Endothelial cell (in vitro differentiated cells): ENCODE data around the gene MGRN1. TPM values are rescaled to one million over a fixed set of nuclear protein-coding genes. Genes with fewer than 3 reads are reported as not detected.

Experiments used
- DNase-seq: peaks from one replicate; pipeline ENCODE4 v3.0.0; 2021; ENCODE audit warnings: low spot score
- H3K27ac Mint-ChIP-seq: one replicate; pipeline ENCODE4 v1.8.0; 2021; ENCODE audit warnings: mixed read lengths, inconsistent platforms; ENCODE audit not compliant: unreplicated experiment
- H3K27me3 Mint-ChIP-seq: one replicate; pipeline ENCODE4 v1.8.0; 2021; ENCODE audit warnings: mild to moderate bottlenecking, moderate library complexity, mixed read lengths, inconsistent platforms; ENCODE audit not compliant: unreplicated experiment
- H3K36me3 Mint-ChIP-seq: one replicate; pipeline ENCODE4 v1.8.0; 2021; ENCODE audit warnings: mild to moderate bottlenecking, low read depth, mixed read lengths, inconsistent platforms; ENCODE audit not compliant: unreplicated experiment
- H3K4me1 Mint-ChIP-seq: one replicate; pipeline ENCODE4 v1.8.0; 2021; ENCODE audit warnings: mild to moderate bottlenecking, mixed read lengths, inconsistent platforms; ENCODE audit not compliant: unreplicated experiment
- H3K4me3 Mint-ChIP-seq: one replicate; pipeline ENCODE4 v1.8.0; 2021; ENCODE audit warnings: mild to moderate bottlenecking, mixed read lengths, inconsistent platforms; ENCODE audit not compliant: unreplicated experiment
- H3K9me3 Mint-ChIP-seq: one replicate; pipeline ENCODE4 v1.8.0; 2021; ENCODE audit warnings: mixed read lengths, inconsistent platforms; ENCODE audit not compliant: unreplicated experiment
- CTCF ChIP-seq: fragments of 200-600 bp; sonication (generic); IDR thresholded peaks from one replicate; pipeline ENCODE4 v1.5.0; 2021; ENCODE audit warnings: antibody characterized with exemption; ENCODE audit not compliant: unreplicated experiment
- total RNA-seq: library from RNA; stranded (reverse); fragmentation: NEBNext Ultra II Directional; extraction: Animal tissue kit (Norgen Biotek cat#: 25700); gene quantifications from one replicate; pipeline ENCODE4 v1.2.1, GENCODE V29; 2021; ENCODE audit not compliant: unreplicated experiment

The MGRN1 gene
- total RNA-seq, 1 donor from 2014 or later: 82.5 TPM

GRCh38 chr16:4728676-4729075 lies 104.0 kb downstream of the MGRN1 start:
- peaks cover 3% of the 10 kb centered on the region for H3K27me3 Mint-ChIP-seq
- H3K36me3 Mint-ChIP-seq: peaks cover 8% of the 10 kb centered on the region
- H3K9me3 Mint-ChIP-seq: no peaks in the 10 kb centered on the region
- no peak overlapping the region for H3K27ac Mint-ChIP-seq
- no peaks in the 10 kb centered on the region for H3K4me1 Mint-ChIP-seq
- TF ChIP-seq CTCF: no peak
- DNase-seq: no peak
- no peak overlapping the region for H3K4me3 Mint-ChIP-seq

GRCh38 chr16:4729876-4730275 lies 105.2 kb downstream of the MGRN1 start:
- no peak for DNase-seq
- peaks cover 8% of the 10 kb centered on the region for H3K36me3 Mint-ChIP-seq

GRCh38 chr16:4733211-4733742 lies 108.7 kb downstream of the MGRN1 start:
- Mint-ChIP-seq H3K4me3 (peak overlapping the region; percentile 91), H3K4me1 (peaks cover 5% of the 10 kb centered on the region), H3K9me3 (no peaks in the 10 kb centered on the region), H3K27ac (no peak overlapping the region), H3K27me3 (peaks cover 6% of the 10 kb centered on the region), H3K36me3 (peaks cover 12% of the 10 kb centered on the region)
- DNase-seq: no peak
- no peak for TF ChIP-seq CTCF

More at GRCh38 chr16:4729876-4730275, 105.2 kb downstream of the MGRN1 start:
- H3K27ac Mint-ChIP-seq: no peak overlapping the region
- H3K4me3 Mint-ChIP-seq: no peak overlapping the region
- peaks cover 3% of the 10 kb centered on the region for H3K27me3 Mint-ChIP-seq
- no peak for TF ChIP-seq CTCF
- H3K9me3 Mint-ChIP-seq: no peaks in the 10 kb centered on the region
- H3K4me1 Mint-ChIP-seq: no peaks in the 10 kb centered on the region

- Mint-ChIP-seq H3K27ac (no peak overlapping the region), H3K4me1 (peaks cover 5% of the 10 kb centered on the region), H3K27me3 (peaks cover 6% of the 10 kb centered on the region), H3K4me3 (peak overlapping the region; percentile 91), H3K36me3 (peaks cover 8% of the 10 kb centered on the region), H3K9me3 (no peaks in the 10 kb centered on the region)
- no peak for DNase-seq
- no peak for TF ChIP-seq CTCF
Measured at GRCh38 chr16:4733747-4734062, 109.1 kb downstream of the MGRN1 start.

- H3K27ac Mint-ChIP-seq: peak within 1 kb of the TSS; percentile 75
- peak; percentile 89 for DNase-seq
- H3K4me3 Mint-ChIP-seq: peak within 1 kb of the TSS; percentile 95
- H3K27me3 Mint-ChIP-seq: peaks cover 8% of the 10 kb centered on the region
- H3K4me1 Mint-ChIP-seq: peaks cover 5% of the 10 kb centered on the region
- peaks cover 4% of the 10 kb centered on the region for H3K36me3 Mint-ChIP-seq
- no peaks in the 10 kb centered on the region for H3K9me3 Mint-ChIP-seq
- TF ChIP-seq CTCF: no peak
Measured at GRCh38 chr16:4734063-4734729, 109.6 kb downstream of the MGRN1 start, which contains the start of the genes ANKS3 and DNAAF8. TSS of gene ANKS3 (minus strand) at chr16:4734271. CDS start at chr16:4730149, 4,122 bp downstream. TSS of gene DNAAF8 (plus strand) at chr16:4734537. CDS start at chr16:4736515, 1,978 bp downstream.
